GM12878 (cell line): ENCODE data around the gene KAT14. TPM values are rescaled to one million over a fixed set of nuclear protein-coding genes. Genes with fewer than 3 reads are reported as not detected.

Experiments used
- ATAC-seq: fragments of 200-7000 bp; cut with Tn5 transposase; 3 replicates; pipeline ENCODE4 v1.9.1; 2020; ENCODE audit warnings: mild to moderate bottlenecking, moderate library complexity
- BruUV-seq: library from RNA; stranded (reverse); fragments of 400-500 nt; replicated peaks from 2 replicates; lab custom pipeline; 2021; lab: Mats Ljungman, UMichigan
- CTCF ChIA-PET: fragments of 300-600 bp; sonication (Branson Sonifier 250); formaldehyde crosslinking; extraction: SDS; loops from one replicate; lab custom pipeline; 2021; ENCODE audit warnings: inconsistent platforms; lab: Yijun Ruan, JAX
- POLR2A ChIA-PET: fragments of 350-600 bp; formaldehyde crosslinking; extraction: SDS; loops from one replicate; lab custom pipeline; 2021; ENCODE audit warnings: inconsistent platforms; lab: Charles Lee
- RAD21 ChIA-PET: fragments of 300-600 bp; sonication (Branson Sonifier 250); formaldehyde crosslinking; loops from one replicate; lab custom pipeline; 2023; ENCODE audit warnings: antibody characterized with exemption; ENCODE audit not compliant: unreplicated experiment; lab: Charles Lee
- SMC1A ChIA-PET: fragments of 300-600 bp; sonication (Branson Sonifier 250); formaldehyde crosslinking; loops from one replicate; lab custom pipeline; 2023; ENCODE audit not compliant: unreplicated experiment, uncharacterized antibody; lab: Charles Lee
- DNase-seq: peaks from one replicate; pipeline ENCODE4 v3.0.0-alpha.2; 2011; ENCODE audit warnings: low read depth, low spot score
- FAIRE-seq: peaks from 3 replicates; lab custom pipeline; 2011; peaks lifted over from hg19 to GRCh38; lab: Jason Lieb, UNC
- H2AFZ ChIP-seq: 2 replicates; pipeline ENCODE4 v1.6.0; 2011; ENCODE audit warnings: low read depth, low read length, control low read depth; ENCODE audit not compliant: control insufficient read depth
- H3K27ac ChIP-seq: 2 replicates; pipeline ENCODE4 v1.5.1; 2011; ENCODE audit warnings: control low read depth; ENCODE audit not compliant: control insufficient read depth, insufficient read depth
- H3K27me3 ChIP-seq, 2 experiments: replicated peaks in 1 of 2; 2 replicates each; pipeline versions ENCODE4 v1.6.0 to v1.6.1; 2011; ENCODE audit warnings: low read length in 1 of 2; ENCODE audit not compliant: control insufficient read depth in 2 of 2, insufficient read depth in 2 of 2
- H3K36me3 ChIP-seq, 2 experiments: 2 replicates each; pipeline ENCODE4 v1.5.1; 2011; ENCODE audit warnings: low read length in 1 of 2; ENCODE audit not compliant: control insufficient read depth in 2 of 2, insufficient read depth in 2 of 2
- H3K4me1 ChIP-seq: 2 replicates; pipeline ENCODE4 v1.6.1; 2011; ENCODE audit warnings: mild to moderate bottlenecking, low read length, moderate library complexity, mixed read lengths; ENCODE audit not compliant: control insufficient read depth, insufficient read depth
- H3K4me2 ChIP-seq: 2 replicates; pipeline ENCODE4 v1.6.0; 2011; ENCODE audit warnings: control low read depth; ENCODE audit not compliant: control insufficient read depth, insufficient read depth
- H3K4me3 ChIP-seq: fragments of 200-600 bp; sonication (generic); 2 replicates; pipeline ENCODE4 v1.5.1; 2016
- H3K79me2 ChIP-seq: 2 replicates; pipeline ENCODE4 v1.6.0; 2011; ENCODE audit warnings: low read length; ENCODE audit not compliant: control insufficient read depth, insufficient read depth
- H3K9ac ChIP-seq: 2 replicates; pipeline ENCODE4 v1.8.0; 2011; ENCODE audit warnings: low read length, control low read depth, mixed read lengths; ENCODE audit not compliant: control insufficient read depth, insufficient read depth
- H3K9me3 ChIP-seq: replicated peaks from 3 replicates; pipeline ENCODE4 v1.5.1; 2011; ENCODE audit warnings: mild to moderate bottlenecking, low read length; ENCODE audit not compliant: control insufficient read depth, insufficient read depth
- H4K20me1 ChIP-seq: 2 replicates; pipeline ENCODE4 v1.6.0; 2011; ENCODE audit not compliant: control insufficient read depth, insufficient read depth
- CHD1 ChIP-seq: IDR thresholded peaks from 2 replicates; pipeline ENCODE4 v1.6.1; 2012; ENCODE audit warnings: low read depth, low read length, improper control_type of control experiment
- IRF4 ChIP-seq: IDR thresholded peaks from 2 replicates; pipeline ENCODE4 v1.6.1; 2011; ENCODE audit warnings: low read depth, low read length
- MXI1 ChIP-seq: fragments of 150-350 bp; IDR thresholded peaks from 2 replicates; pipeline ENCODE4 v1.6.1; 2011; ENCODE audit warnings: low read depth, mild to moderate bottlenecking, inconsistent platforms, low read length, improper control_type of control experiment
- MYC ChIP-seq: IDR thresholded peaks from 2 replicates; pipeline ENCODE4 v1.6.1; 2011; ENCODE audit warnings: mild to moderate bottlenecking, low read length, moderate library complexity, inconsistent platforms; ENCODE audit not compliant: insufficient read depth, insufficient replicate concordance, insufficient read length, severe bottlenecking
- RELA ChIP-seq: fragments of 450-650 bp; IDR thresholded peaks from 2 replicates; pipeline ENCODE4 v1.8.0; 2014; ENCODE audit warnings: borderline replicate concordance; ENCODE audit not compliant: partially characterized antibody
- SRF ChIP-seq, 2 experiments: IDR thresholded peaks; 2 replicates each; pipeline ENCODE4 v1.6.1; 2011; ENCODE audit warnings: low read depth in 2 of 2, low read length in 2 of 2, mild to moderate bottlenecking in 1 of 2, moderate library complexity in 1 of 2
- ZNF24 ChIP-seq: fragments of 450-650 bp; IDR thresholded peaks from 2 replicates; pipeline ENCODE4 v1.6.1; 2017; ENCODE audit warnings: antibody characterized with exemption, mild to moderate bottlenecking
- WGBS: methylation state at CpG from one replicate; pipeline ENCODE4 v1.1.6; 2016; ENCODE audit warnings: low lambda C conversion rate; ENCODE audit not compliant: insufficient replicate concordance, insufficient coverage; ENCODE audit errors: missing lambda C conversion rate; 5-methylcytosine and 5-hydroxymethylcytosine counted together
- in situ Hi-C: fragments of 300-500 bp; cut with MboI; formaldehyde crosslinking; loops from 9 replicates; pipeline ENCODE4 v1.14.3; 2018; ENCODE audit warnings: mixed read lengths
- intact Hi-C: fragments of 100-400 bp; cut with micrococcal nuclease; formaldehyde crosslinking; loops from one replicate; pipeline ENCODE4 v1.14.2; 2022; ENCODE audit not compliant: unreplicated experiment
- polyA plus RNA-seq, 11 experiments: library from polyadenylated mRNA; depleted of rRNA in 4 of 11; unstranded in 6 of 11; stranded (reverse) in 5 of 11; fragments of >200 nt; fragmentation: Nextera tagmentation in 4 of 11; fragmentation: Illumina TruSeq in 1 of 11; extraction: Ambion mirVana in 4 of 11; extraction: Trizol in 1 of 11; gene quantifications; 1 replicate in 1 of 11; 2 replicates in 10 of 11; pipeline versions ENCODE4 v1.2.1 to v1.2.3, GENCODE V29; 2011 to 2016; ENCODE audit warnings: inconsistent platforms in 2 of 11, missing spikeins in 2 of 11, low read depth in 1 of 11
- total RNA-seq, 4 experiments: library from RNA; depleted of rRNA in 3 of 4; stranded (reverse); fragments of >200 nt in 3 of 4; fragmentation: Illumina TruSeq in 1 of 4; extraction: Trizol in 1 of 4; gene quantifications; 2 replicates each; pipeline versions ENCODE4 v1.2.1 to v1.2.3, GENCODE V29; 2013 to 2021
- TF ChIP-seq, protein P1 (sequence below): IDR thresholded peaks from 2 replicates; pipeline ENCODE4 v1.6.1; 2012; ENCODE audit warnings: mild to moderate bottlenecking, low read depth, low read length
- TF ChIP-seq, protein P2 (sequence below): IDR thresholded peaks from 2 replicates; pipeline ENCODE4 v1.6.1; 2011; ENCODE audit warnings: borderline replicate concordance, low read depth, mild to moderate bottlenecking, moderate library complexity, mixed read lengths, low read length; ENCODE audit not compliant: insufficient read depth; ENCODE audit errors: extremely low read length
- TF ChIP-seq, protein P3 (sequence below): IDR thresholded peaks from 2 replicates; pipeline ENCODE4 v1.6.1; 2011; ENCODE audit warnings: mild to moderate bottlenecking, low read depth, low read length, moderate library complexity; ENCODE audit not compliant: insufficient replicate concordance
- TF ChIP-seq, protein P4 (sequence below): IDR thresholded peaks from 2 replicates; pipeline ENCODE4 v1.6.1; 2011; ENCODE audit warnings: low read depth, mild to moderate bottlenecking, low read length, moderate library complexity, borderline replicate concordance; ENCODE audit errors: extremely low read depth
- TF ChIP-seq, protein P5 (sequence below): fragments of 450-650 bp; IDR thresholded peaks from 2 replicates; pipeline ENCODE4 v1.6.1; 2017; ENCODE audit warnings: mild to moderate bottlenecking

The KAT14 gene
- total and polyA plus RNA-seq, 10 of the 15 experiments (the other 5 are each of a cell fraction or from before 2014, with no cell fraction given) = 4.0 to 19.9 (median 13.9) TPM

DNA sequence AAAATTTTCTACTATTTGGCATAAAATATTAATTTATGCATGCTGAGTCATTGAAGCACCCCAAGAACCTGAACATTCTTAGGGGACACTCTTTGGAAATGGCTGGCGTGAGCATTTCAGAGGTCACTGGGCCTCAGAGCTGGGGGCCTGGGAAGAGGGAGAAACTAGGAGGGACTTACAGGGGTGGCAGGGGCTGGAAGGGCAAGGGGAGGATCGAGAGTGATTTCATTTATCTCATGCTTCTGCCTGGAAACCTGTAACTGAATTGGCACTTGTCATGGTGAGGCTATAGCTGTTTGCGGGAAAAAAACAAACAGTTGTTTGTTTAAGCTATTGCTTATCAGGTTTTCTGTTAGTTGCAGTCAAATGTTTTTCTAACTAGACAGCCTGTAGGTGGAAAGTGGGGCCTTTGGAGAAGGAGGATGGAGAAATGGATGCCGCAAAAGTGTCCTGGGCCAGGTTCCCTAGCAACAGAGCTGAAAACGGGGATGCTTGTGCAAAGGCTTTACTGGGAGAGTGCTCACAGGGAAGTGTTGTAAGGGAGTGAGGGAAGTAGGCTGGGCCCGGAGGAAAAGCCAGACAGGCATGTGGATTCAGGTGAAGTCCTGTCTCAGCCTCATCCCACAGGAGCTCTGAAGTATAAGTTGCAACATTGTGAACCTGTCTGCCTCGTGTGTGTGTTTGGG lies 36.4 kb upstream of the KAT14 start (continued):
- TF ChIP-seq, protein P1, sequence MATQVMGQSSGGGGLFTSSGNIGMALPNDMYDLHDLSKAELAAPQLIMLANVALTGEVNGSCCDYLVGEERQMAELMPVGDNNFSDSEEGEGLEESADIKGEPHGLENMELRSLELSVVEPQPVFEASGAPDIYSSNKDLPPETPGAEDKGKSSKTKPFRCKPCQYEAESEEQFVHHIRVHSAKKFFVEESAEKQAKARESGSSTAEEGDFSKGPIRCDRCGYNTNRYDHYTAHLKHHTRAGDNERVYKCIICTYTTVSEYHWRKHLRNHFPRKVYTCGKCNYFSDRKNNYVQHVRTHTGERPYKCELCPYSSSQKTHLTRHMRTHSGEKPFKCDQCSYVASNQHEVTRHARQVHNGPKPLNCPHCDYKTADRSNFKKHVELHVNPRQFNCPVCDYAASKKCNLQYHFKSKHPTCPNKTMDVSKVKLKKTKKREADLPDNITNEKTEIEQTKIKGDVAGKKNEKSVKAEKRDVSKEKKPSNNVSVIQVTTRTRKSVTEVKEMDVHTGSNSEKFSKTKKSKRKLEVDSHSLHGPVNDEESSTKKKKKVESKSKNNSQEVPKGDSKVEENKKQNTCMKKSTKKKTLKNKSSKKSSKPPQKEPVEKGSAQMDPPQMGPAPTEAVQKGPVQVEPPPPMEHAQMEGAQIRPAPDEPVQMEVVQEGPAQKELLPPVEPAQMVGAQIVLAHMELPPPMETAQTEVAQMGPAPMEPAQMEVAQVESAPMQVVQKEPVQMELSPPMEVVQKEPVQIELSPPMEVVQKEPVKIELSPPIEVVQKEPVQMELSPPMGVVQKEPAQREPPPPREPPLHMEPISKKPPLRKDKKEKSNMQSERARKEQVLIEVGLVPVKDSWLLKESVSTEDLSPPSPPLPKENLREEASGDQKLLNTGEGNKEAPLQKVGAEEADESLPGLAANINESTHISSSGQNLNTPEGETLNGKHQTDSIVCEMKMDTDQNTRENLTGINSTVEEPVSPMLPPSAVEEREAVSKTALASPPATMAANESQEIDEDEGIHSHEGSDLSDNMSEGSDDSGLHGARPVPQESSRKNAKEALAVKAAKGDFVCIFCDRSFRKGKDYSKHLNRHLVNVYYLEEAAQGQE = no peak
- TF ChIP-seq, protein P2, sequence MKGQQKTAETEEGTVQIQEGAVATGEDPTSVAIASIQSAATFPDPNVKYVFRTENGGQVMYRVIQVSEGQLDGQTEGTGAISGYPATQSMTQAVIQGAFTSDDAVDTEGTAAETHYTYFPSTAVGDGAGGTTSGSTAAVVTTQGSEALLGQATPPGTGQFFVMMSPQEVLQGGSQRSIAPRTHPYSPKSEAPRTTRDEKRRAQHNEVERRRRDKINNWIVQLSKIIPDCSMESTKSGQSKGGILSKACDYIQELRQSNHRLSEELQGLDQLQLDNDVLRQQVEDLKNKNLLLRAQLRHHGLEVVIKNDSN = no peak
- TF ChIP-seq ZNF24 (no peak), SRF (IDR thresholded peaks at IDR 0.05; ENCODE audit: low read depth in 2 of 2, low read length in 2 of 2) (no peak)

DNA sequence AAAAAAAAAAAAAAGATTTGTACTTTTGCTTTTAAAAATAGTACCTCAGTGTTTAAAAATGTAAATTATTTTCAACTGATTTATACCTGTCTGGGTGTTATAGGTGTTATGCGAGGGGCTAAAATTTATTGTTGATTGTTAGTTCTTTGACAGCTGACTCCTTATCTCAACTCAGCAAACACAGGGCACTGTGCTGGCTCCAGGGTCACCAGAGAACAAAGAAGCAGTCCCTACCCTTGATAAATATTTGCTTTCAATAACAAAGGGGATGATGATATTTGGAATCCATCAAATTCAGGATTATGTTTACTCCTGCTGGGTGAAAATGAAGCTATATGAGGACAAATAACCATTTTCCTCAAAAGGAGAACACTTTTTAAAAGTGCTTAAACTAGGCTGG lies 34.2 kb upstream of the KAT14 start:
- ATAC-seq = no peak
- Histone ChIP-seq H3K4me2 (no peak overlapping the region), H2AFZ (no peak overlapping the region)
- TF ChIP-seq, protein P3, sequence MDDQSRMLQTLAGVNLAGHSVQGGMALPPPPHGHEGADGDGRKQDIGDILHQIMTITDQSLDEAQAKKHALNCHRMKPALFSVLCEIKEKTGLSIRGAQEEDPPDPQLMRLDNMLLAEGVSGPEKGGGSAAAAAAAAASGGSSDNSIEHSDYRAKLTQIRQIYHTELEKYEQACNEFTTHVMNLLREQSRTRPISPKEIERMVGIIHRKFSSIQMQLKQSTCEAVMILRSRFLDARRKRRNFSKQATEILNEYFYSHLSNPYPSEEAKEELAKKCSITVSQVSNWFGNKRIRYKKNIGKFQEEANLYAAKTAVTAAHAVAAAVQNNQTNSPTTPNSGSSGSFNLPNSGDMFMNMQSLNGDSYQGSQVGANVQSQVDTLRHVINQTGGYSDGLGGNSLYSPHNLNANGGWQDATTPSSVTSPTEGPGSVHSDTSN = no peak
- TF ChIP-seq MXI1 (no peak), IRF4 (no peak), RELA (no peak), MYC (no peak), CHD1 (no peak)
- TF ChIP-seq, protein P4, sequence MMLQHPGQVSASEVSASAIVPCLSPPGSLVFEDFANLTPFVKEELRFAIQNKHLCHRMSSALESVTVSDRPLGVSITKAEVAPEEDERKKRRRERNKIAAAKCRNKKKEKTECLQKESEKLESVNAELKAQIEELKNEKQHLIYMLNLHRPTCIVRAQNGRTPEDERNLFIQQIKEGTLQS = no peak
- TF ChIP-seq, protein P5, sequence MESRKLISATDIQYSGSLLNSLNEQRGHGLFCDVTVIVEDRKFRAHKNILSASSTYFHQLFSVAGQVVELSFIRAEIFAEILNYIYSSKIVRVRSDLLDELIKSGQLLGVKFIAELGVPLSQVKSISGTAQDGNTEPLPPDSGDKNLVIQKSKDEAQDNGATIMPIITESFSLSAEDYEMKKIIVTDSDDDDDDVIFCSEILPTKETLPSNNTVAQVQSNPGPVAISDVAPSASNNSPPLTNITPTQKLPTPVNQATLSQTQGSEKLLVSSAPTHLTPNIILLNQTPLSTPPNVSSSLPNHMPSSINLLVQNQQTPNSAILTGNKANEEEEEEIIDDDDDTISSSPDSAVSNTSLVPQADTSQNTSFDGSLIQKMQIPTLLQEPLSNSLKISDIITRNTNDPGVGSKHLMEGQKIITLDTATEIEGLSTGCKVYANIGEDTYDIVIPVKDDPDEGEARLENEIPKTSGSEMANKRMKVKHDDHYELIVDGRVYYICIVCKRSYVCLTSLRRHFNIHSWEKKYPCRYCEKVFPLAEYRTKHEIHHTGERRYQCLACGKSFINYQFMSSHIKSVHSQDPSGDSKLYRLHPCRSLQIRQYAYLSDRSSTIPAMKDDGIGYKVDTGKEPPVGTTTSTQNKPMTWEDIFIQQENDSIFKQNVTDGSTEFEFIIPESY = no peak
- TF ChIP-seq, all 136 proteins: peak for 0
- intact Hi-C loops (no loop called here), in situ Hi-C loops (no loop called here)
- H4K20me1 ChIP-seq = no peaks in the 10 kb centered on the region
- ChIA-PET SMC1A (no interaction called here), POLR2A (no interaction called here), CTCF (no interaction called here), RAD21 (no interaction called here)
- 88% methylated on average over 1 of the region's 1 CpG for WGBS
- DNase-seq = no peak
- no peak overlapping the region for H3K27ac ChIP-seq
- H3K9ac ChIP-seq = no peak overlapping the region
- H3K27me3 ChIP-seq = no peaks in the 10 kb centered on the region
- no peak overlapping the region for H3K4me3 ChIP-seq
- no peaks in the 10 kb centered on the region for H3K79me2 ChIP-seq
- FAIRE-seq = no peak
- BruUV-seq = no TSS peak
- no peaks in the 10 kb centered on the region for H3K4me1 ChIP-seq
- H3K36me3 ChIP-seq = no peaks in the 10 kb centered on the region
- no peaks in the 10 kb centered on the region for H3K9me3 ChIP-seq
